D721Med (cell line): Measurements from ENCODE around the gene AOAH.
"Not testable (repeated sequence)": the region's sequence is repeated elsewhere in the genome, so short reads cannot be mapped to it uniquely, and the experiment has no call there.

Source experiments
- DNase-seq: peaks from one replicate; pipeline ENCODE4 v3.0.0; 2011; ENCODE audit warnings: low spot score; ENCODE audit not compliant: insufficient read length
- FAIRE-seq: peaks from 2 replicates; lab custom pipeline; 2011; peaks lifted over from hg19 to GRCh38; lab: Jason Lieb, UNC
- CTCF ChIP-seq: IDR thresholded peaks from 2 replicates; pipeline ENCODE4 v1.5.1; 2012; ENCODE audit warnings: mild to moderate bottlenecking, control low read depth; ENCODE audit not compliant: insufficient read depth; ENCODE audit errors: missing control alignments

Gene AOAH

GRCh38 chr7:36468370-36469101, 255.8 kb downstream of the AOAH start:
- no peak for TF ChIP-seq CTCF
- FAIRE-seq: no peak

DNA sequence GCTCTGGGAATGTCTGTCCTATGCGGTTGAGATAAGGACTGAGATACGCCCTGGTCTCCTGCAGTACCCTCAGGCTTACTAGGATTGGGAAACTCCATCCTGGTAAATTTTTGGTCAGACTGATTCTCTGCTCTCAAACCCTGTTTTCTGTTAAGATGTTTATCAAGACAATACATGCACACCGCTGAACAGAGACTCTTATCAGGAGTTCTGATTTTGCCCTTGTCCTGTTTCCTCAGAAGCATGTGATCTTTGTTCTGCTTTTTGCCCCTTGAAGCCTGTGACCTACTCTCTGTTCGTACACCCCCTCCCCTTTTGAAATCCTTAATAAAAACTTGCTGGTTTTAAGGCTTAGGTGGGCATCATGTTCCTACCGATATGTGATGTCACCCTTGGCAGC, 258.3 kb downstream of the AOAH start:
- DNase-seq, FAIRE-seq: not testable (repeated sequence)

More at GRCh38 chr7:36468370-36469101, 255.8 kb downstream of the AOAH start:
- no peak for DNase-seq

DNA sequence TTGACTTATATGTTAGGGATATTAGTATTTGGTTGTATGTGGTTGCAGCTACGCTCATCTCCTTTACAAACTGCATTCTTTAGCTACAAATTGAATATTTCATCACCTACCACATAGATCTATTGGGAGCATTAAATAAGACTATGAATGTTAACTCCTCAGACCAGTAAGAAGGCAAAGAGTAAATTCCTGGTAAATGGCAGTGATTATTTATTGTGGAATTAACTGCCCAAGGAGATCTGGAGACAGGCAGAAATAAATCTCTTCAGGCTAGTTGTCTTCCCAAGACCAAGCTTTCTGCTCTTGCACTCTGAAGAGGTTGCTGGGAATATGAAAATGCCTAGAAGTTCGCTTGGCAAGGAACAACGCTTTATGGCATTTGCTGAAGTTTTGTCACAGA, 260.0 kb downstream of the AOAH start:
- DNase-seq: no peak
- TF ChIP-seq CTCF: no peak
- FAIRE-seq: no peak
